K562 (cell line): ENCODE measurements around the gene SPRY2. TPM values are rescaled to one million over a fixed set of nuclear protein-coding genes. Genes with fewer than 3 reads are reported as not detected.
A peak's percentile ranks its signal among the peaks of the same experiment; 100 is the strongest.

ENCODE experiments used
- FOXA3 ChIP-seq, 2 experiments: fragments of 450-650 bp in 1 of 2; sonication (generic) in 1 of 2; formaldehyde crosslinking; IDR thresholded peaks in 1 of 2; conservative IDR thresholded peaks in 1 of 2; 2 replicates each; pipeline versions ENCODE4 v1.4.0 to v1.8.0; 2020 to 2022; ENCODE audit warnings: mild to moderate bottlenecking in 2 of 2, missing genetic modification reagents in 1 of 2
- LARP7 ChIP-seq: fragments of 450-650 bp; IDR thresholded peaks from 2 replicates; pipeline ENCODE4 v1.6.1; 2016
- MNT ChIP-seq, 2 experiments: fragments of 450-650 bp; conservative IDR thresholded peaks; 2 replicates each; pipeline ENCODE4 v1.6.1; 2017; ENCODE audit warnings: mild to moderate bottlenecking in 2 of 2, moderate library complexity in 2 of 2
- PHB2 ChIP-seq: fragments of 450-650 bp; IDR thresholded peaks from 2 replicates; pipeline ENCODE4 v1.6.1; 2017; ENCODE audit warnings: low read depth
- POLR3G ChIP-seq: IDR thresholded peaks from 2 replicates; pipeline ENCODE4 v1.6.1; 2011; ENCODE audit not compliant: insufficient read length, insufficient replicate concordance; ENCODE audit errors: extremely low read depth
- RBFOX2 ChIP-seq: fragments of 200-400 bp; formaldehyde crosslinking; IDR thresholded peaks from 2 replicates; pipeline ENCODE4 v1.6.1; 2017; ENCODE audit warnings: low read depth, mild to moderate bottlenecking, low read length, moderate library complexity
- RFX1 ChIP-seq: fragments of 450-650 bp; IDR thresholded peaks from 2 replicates; pipeline ENCODE4 v1.6.1; 2016; ENCODE audit warnings: mild to moderate bottlenecking, moderate library complexity
- U2AF2 ChIP-seq: fragments of 200-400 bp; formaldehyde crosslinking; optimal IDR thresholded peaks from 2 replicates; pipeline ENCODE3; 2017; ENCODE audit warnings: low read depth, mild to moderate bottlenecking, low read length
- ZNF133 ChIP-seq: fragments of 250-450 bp; sonication (Bioruptor Pico); IDR thresholded peaks from 2 replicates; pipeline ENCODE4 v1.4.0; 2020; ENCODE audit warnings: mild to moderate bottlenecking
- ZNF354B ChIP-seq: fragments of 250-450 bp; sonication (Bioruptor Pico); IDR thresholded peaks from 2 replicates; pipeline ENCODE4 v1.4.0; 2020
- ZNF384 ChIP-seq: IDR thresholded peaks from 2 replicates; pipeline ENCODE4 v1.6.1; 2012; ENCODE audit warnings: low read depth, low read length, improper control_type of control experiment
- ZNF407 ChIP-seq: fragments of 450-650 bp; IDR thresholded peaks from 2 replicates; pipeline ENCODE4 v1.6.1; 2016; ENCODE audit warnings: low read depth
- polyA plus RNA-seq, 8 experiments: library from polyadenylated mRNA; depleted of rRNA in 4 of 8; stranded (reverse) in 5 of 8; unstranded in 3 of 8; fragments of >200 nt; fragmentation: Nextera tagmentation in 2 of 8; fragmentation: Illumina TruSeq in 1 of 8; extraction: Ambion mirVana in 2 of 8; extraction: Trizol in 1 of 8; gene quantifications; 2 replicates each; pipeline versions ENCODE4 v1.2.1 to v1.2.3, GENCODE V29; 2011 to 2014; ENCODE audit warnings: inconsistent platforms in 1 of 8, missing spikeins in 1 of 8
- total RNA-seq, 7 experiments: library from RNA; depleted of rRNA in 6 of 7; stranded (reverse); fragments of >200 nt in 6 of 7; fragmentation: Illumina TruSeq in 2 of 7; extraction: Trizol in 2 of 7; gene quantifications; 2 replicates each; pipeline versions ENCODE4 v1.2.1 to v1.2.3, GENCODE V29; 2011 to 2021; ENCODE audit warnings: low replicate concordance in 1 of 7
- TF ChIP-seq, protein P1 (sequence below): sonication (generic); formaldehyde crosslinking; IDR thresholded peaks from 2 replicates; pipeline ENCODE4 v1.9.0; 2022; ENCODE audit warnings: mild to moderate bottlenecking, missing genetic modification reagents
- TF ChIP-seq, protein P2 (sequence below): IDR thresholded peaks from 2 replicates; pipeline ENCODE4 v1.6.1; 2011; ENCODE audit warnings: borderline replicate concordance, low read depth, mild to moderate bottlenecking, moderate library complexity, low read length; ENCODE audit not compliant: insufficient read depth, poor library complexity, severe bottlenecking

The SPRY2 gene
- total and polyA plus RNA-seq, 9 of the 15 experiments (the other 6 are each of a cell fraction or from before 2014, with no cell fraction given), result 1.8 to 7.8 (median 3.4) TPM

GRCh38 chr13:80338781-80339562 is 2.0 kb downstream of the SPRY2 start (continued):
- TF ChIP-seq ZNF407, result no peak
- TF ChIP-seq RFX1, result no peak
- no peak for TF ChIP-seq LARP7
- TF ChIP-seq, protein P1, sequence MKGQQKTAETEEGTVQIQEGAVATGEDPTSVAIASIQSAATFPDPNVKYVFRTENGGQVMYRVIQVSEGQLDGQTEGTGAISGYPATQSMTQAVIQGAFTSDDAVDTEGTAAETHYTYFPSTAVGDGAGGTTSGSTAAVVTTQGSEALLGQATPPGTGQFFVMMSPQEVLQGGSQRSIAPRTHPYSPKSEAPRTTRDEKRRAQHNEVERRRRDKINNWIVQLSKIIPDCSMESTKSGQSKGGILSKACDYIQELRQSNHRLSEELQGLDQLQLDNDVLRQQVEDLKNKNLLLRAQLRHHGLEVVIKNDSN, result no peak
- no peak for TF ChIP-seq U2AF2
- peak in 1 of 2 experiments; percentile 55; a peak in 1 of 4 replicates for TF ChIP-seq MNT (conservative IDR thresholded peaks at IDR 0.05)
- TF ChIP-seq ZNF384, result peak; percentile 60; the same call in 1 of the 2 replicates
- TF ChIP-seq, protein P2, sequence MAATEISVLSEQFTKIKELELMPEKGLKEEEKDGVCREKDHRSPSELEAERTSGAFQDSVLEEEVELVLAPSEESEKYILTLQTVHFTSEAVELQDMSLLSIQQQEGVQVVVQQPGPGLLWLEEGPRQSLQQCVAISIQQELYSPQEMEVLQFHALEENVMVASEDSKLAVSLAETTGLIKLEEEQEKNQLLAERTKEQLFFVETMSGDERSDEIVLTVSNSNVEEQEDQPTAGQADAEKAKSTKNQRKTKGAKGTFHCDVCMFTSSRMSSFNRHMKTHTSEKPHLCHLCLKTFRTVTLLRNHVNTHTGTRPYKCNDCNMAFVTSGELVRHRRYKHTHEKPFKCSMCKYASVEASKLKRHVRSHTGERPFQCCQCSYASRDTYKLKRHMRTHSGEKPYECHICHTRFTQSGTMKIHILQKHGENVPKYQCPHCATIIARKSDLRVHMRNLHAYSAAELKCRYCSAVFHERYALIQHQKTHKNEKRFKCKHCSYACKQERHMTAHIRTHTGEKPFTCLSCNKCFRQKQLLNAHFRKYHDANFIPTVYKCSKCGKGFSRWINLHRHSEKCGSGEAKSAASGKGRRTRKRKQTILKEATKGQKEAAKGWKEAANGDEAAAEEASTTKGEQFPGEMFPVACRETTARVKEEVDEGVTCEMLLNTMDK, result no peak
- TF ChIP-seq FOXA3 (CRISPR knock-in tag; conservative IDR thresholded peaks at IDR 0.05 in 1 of 2, IDR thresholded peaks at IDR 0.05 in 1 of 2), result no peak
- no peak for TF ChIP-seq ZNF354B (CRISPR knock-in tag)
- TF ChIP-seq PHB2, result no peak
- TF ChIP-seq ZNF133 (CRISPR knock-in tag), result no peak
- no peak for TF ChIP-seq POLR3G
- TF ChIP-seq RBFOX2, result peak; percentile 53
